HEK293 (cell line): Measurements from ENCODE around the gene SLC25A41.

Source experiments
- CTCF ChIA-PET: fragments of 350-600 bp; formaldehyde crosslinking; extraction: SDS; loops from one replicate; lab custom pipeline; 2021; ENCODE audit warnings: antibody characterized with exemption; lab: Yijun Ruan, JAX
- POLR2A ChIA-PET: fragments of 300-600 bp; formaldehyde crosslinking; extraction: SDS; loops from one replicate; lab custom pipeline; 2020; ENCODE audit warnings: antibody characterized with exemption, inconsistent platforms; lab: Yijun Ruan, JAX
- H3K27ac ChIP-seq: fragments of 200-500 bp; sonication (Bioruptor generic); 2 replicates; pipeline ENCODE4 v1.5.1; 2014; ENCODE audit warnings: low read depth, low read length, control low read depth, inconsistent platforms; ENCODE audit errors: extremely low read depth
- H3K36me3 ChIP-seq, 2 experiments: fragments of 200-500 bp in 1 of 2; sonication (Bioruptor generic) in 1 of 2; 1 replicate in 1 of 2; 2 replicates in 1 of 2; pipeline ENCODE4 v1.5.1; 2014 to 2017; ENCODE audit warnings: inconsistent platforms in 2 of 2, low read length in 2 of 2; ENCODE audit not compliant: control insufficient read depth in 2 of 2, insufficient read depth in 1 of 2
- H3K4me1 ChIP-seq: fragments of 200-500 bp; sonication (Bioruptor generic); 2 replicates; pipeline ENCODE4 v1.5.1; 2014; ENCODE audit warnings: mild to moderate bottlenecking, low read length, inconsistent platforms; ENCODE audit not compliant: control insufficient read depth, insufficient read depth
- H3K4me3 ChIP-seq: 2 replicates; pipeline ENCODE4 v1.5.1; 2011; ENCODE audit warnings: low read depth, mild to moderate bottlenecking, control low read depth, low read length, moderate library complexity
- H3K9me3 ChIP-seq: fragments of 200-500 bp; sonication (Bioruptor generic); 2 replicates; pipeline ENCODE4 v1.5.1; 2014; ENCODE audit warnings: low read depth, low read length, inconsistent platforms; ENCODE audit not compliant: control insufficient read depth, insufficient read depth
- ATF2 ChIP-seq: fragments of 450-650 bp; formaldehyde crosslinking; IDR thresholded peaks from 2 replicates; pipeline ENCODE4 v1.5.1; 2016; ENCODE audit warnings: missing biosample characterization, missing genetic modification characterization, low read depth
- KLF7 ChIP-seq: fragments of 450-650 bp; formaldehyde crosslinking; IDR thresholded peaks from 2 replicates; pipeline ENCODE4 v1.5.1; 2016; ENCODE audit warnings: missing biosample characterization, missing genetic modification characterization, borderline replicate concordance
- PBX3 ChIP-seq: sonication (generic); formaldehyde crosslinking; IDR thresholded peaks from 2 replicates; pipeline ENCODE4 v1.8.1; 2022; ENCODE audit warnings: mild to moderate bottlenecking, moderate library complexity, missing genetic modification reagents
- ZBTB17 ChIP-seq: fragments of 450-650 bp; formaldehyde crosslinking; IDR thresholded peaks from 2 replicates; pipeline ENCODE4 v1.5.1; 2016; ENCODE audit warnings: missing biosample characterization, missing genetic modification characterization
- ZBTB21 ChIP-seq: fragments of 450-650 bp; formaldehyde crosslinking; IDR thresholded peaks from 2 replicates; pipeline ENCODE4 v1.5.1; 2017; ENCODE audit warnings: missing biosample characterization, missing genetic modification characterization
- ZFP37 ChIP-seq: fragments of 450-650 bp; formaldehyde crosslinking; IDR thresholded peaks from 2 replicates; pipeline ENCODE4 v1.5.1; 2016; ENCODE audit warnings: missing biosample characterization, missing genetic modification characterization
- ZNF184 ChIP-seq: fragments of 450-650 bp; IDR thresholded peaks from 2 replicates; pipeline ENCODE4 v1.5.1; 2018; ENCODE audit warnings: missing biosample characterization, mild to moderate bottlenecking, missing genetic modification characterization
- ZNF2 ChIP-seq: fragments of 450-650 bp; formaldehyde crosslinking; IDR thresholded peaks from 2 replicates; pipeline ENCODE4 v1.5.1; 2016; ENCODE audit warnings: missing biosample characterization, missing genetic modification characterization
- ZNF266 ChIP-seq: fragments of 450-650 bp; formaldehyde crosslinking; IDR thresholded peaks from 2 replicates; pipeline ENCODE4 v1.5.1; 2016; ENCODE audit warnings: missing biosample characterization, missing genetic modification characterization, low read depth
- ZNF280D ChIP-seq: fragments of 450-650 bp; formaldehyde crosslinking; IDR thresholded peaks from 2 replicates; pipeline ENCODE4 v1.5.1; 2016; ENCODE audit warnings: missing biosample characterization, missing genetic modification characterization
- ZNF473 ChIP-seq: fragments of 450-650 bp; formaldehyde crosslinking; IDR thresholded peaks from 2 replicates; pipeline ENCODE4 v1.5.1; 2017; ENCODE audit warnings: missing biosample characterization, missing genetic modification characterization
- ZNF624 ChIP-seq: fragments of 450-650 bp; formaldehyde crosslinking; IDR thresholded peaks from 2 replicates; pipeline ENCODE4 v1.5.1; 2017; ENCODE audit warnings: missing biosample characterization, missing genetic modification characterization
- ZNF654 ChIP-seq: fragments of 450-650 bp; formaldehyde crosslinking; IDR thresholded peaks from 2 replicates; pipeline ENCODE4 v1.5.1; 2016; ENCODE audit warnings: low read depth, missing biosample characterization, missing genetic modification characterization
- ZNF660 ChIP-seq: fragments of 450-650 bp; IDR thresholded peaks from 2 replicates; pipeline ENCODE4 v1.5.1; 2018; ENCODE audit warnings: missing biosample characterization, mild to moderate bottlenecking, missing genetic modification characterization
- ZNF776 ChIP-seq: fragments of 450-650 bp; formaldehyde crosslinking; IDR thresholded peaks from 2 replicates; pipeline ENCODE4 v1.5.0; 2017; ENCODE audit warnings: missing biosample characterization, missing genetic modification characterization, borderline replicate concordance
- ZSCAN30 ChIP-seq: fragments of 450-650 bp; IDR thresholded peaks from 2 replicates; pipeline ENCODE4 v1.5.1; 2018; ENCODE audit warnings: missing biosample characterization, mild to moderate bottlenecking, missing genetic modification characterization, moderate library complexity
- TF ChIP-seq, protein P1 (sequence below): fragments of 450-650 bp; formaldehyde crosslinking; IDR thresholded peaks from 2 replicates; pipeline ENCODE4 v1.5.1; 2017; ENCODE audit warnings: missing biosample characterization, missing genetic modification characterization
- TF ChIP-seq, protein P2 (sequence below): fragments of 450-650 bp; formaldehyde crosslinking; IDR thresholded peaks from 2 replicates; pipeline ENCODE4 v1.5.0; 2017; ENCODE audit warnings: missing biosample characterization, missing genetic modification characterization, borderline replicate concordance
- TF ChIP-seq, protein P3 (sequence below): IDR thresholded peaks from 2 replicates; pipeline ENCODE4 v1.6.1; 2011; ENCODE audit warnings: mild to moderate bottlenecking, low read depth, low read length, borderline replicate concordance

Gene SLC25A41

DNA sequence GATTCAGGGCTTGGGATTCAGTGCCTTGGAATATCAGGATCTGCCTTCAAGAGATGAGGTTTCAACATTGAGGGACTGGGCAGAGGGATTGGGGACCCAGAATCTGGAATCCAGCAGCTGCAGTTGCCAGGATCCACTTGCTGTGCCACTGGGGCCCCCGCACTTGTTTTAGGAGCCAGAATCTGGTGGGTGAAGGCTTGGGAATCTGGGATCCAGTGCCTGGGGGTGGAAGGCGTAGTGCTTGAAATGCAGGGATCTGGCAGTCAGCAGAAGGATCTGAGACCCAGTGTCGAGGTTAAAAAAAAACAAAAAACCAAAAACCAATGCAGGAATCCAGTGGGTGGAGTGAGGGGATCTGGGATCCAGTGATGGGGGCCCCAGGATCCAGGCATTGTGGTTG lies 7.3 kb upstream of the SLC25A41 start:
- CTCF ChIA-PET, result no interaction called here

GRCh38 chr19:6439743-6440142 lies 6.2 kb upstream of the SLC25A41 start:
- POLR2A ChIA-PET, result no interaction called here
- Histone ChIP-seq H3K4me1 (no peaks in the 10 kb centered on the region), H3K36me3 (no peaks in the 10 kb centered on the region; a peak in 1 of 3 replicates), H3K27ac (no peak overlapping the region), H3K4me3 (no peak overlapping the region), H3K9me3 (no peaks in the 10 kb centered on the region)
- CTCF ChIA-PET, result interaction anchor here (0.5 kb wide), 2 partner anchors 17 to 65 kb away, joined by 4 read pairs; no protein-coding TSS in a partner anchor
- TF ChIP-seq, protein P1, sequence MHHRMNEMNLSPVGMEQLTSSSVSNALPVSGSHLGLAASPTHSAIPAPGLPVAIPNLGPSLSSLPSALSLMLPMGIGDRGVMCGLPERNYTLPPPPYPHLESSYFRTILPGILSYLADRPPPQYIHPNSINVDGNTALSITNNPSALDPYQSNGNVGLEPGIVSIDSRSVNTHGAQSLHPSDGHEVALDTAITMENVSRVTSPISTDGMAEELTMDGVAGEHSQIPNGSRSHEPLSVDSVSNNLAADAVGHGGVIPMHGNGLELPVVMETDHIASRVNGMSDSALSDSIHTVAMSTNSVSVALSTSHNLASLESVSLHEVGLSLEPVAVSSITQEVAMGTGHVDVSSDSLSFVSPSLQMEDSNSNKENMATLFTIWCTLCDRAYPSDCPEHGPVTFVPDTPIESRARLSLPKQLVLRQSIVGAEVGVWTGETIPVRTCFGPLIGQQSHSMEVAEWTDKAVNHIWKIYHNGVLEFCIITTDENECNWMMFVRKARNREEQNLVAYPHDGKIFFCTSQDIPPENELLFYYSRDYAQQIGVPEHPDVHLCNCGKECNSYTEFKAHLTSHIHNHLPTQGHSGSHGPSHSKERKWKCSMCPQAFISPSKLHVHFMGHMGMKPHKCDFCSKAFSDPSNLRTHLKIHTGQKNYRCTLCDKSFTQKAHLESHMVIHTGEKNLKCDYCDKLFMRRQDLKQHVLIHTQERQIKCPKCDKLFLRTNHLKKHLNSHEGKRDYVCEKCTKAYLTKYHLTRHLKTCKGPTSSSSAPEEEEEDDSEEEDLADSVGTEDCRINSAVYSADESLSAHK, result no peak
- TF ChIP-seq ZNF266 (tag by site-specific recombination) (no peak), ZNF660 (tag by site-specific recombination) (no peak)
- TF ChIP-seq, protein P2, sequence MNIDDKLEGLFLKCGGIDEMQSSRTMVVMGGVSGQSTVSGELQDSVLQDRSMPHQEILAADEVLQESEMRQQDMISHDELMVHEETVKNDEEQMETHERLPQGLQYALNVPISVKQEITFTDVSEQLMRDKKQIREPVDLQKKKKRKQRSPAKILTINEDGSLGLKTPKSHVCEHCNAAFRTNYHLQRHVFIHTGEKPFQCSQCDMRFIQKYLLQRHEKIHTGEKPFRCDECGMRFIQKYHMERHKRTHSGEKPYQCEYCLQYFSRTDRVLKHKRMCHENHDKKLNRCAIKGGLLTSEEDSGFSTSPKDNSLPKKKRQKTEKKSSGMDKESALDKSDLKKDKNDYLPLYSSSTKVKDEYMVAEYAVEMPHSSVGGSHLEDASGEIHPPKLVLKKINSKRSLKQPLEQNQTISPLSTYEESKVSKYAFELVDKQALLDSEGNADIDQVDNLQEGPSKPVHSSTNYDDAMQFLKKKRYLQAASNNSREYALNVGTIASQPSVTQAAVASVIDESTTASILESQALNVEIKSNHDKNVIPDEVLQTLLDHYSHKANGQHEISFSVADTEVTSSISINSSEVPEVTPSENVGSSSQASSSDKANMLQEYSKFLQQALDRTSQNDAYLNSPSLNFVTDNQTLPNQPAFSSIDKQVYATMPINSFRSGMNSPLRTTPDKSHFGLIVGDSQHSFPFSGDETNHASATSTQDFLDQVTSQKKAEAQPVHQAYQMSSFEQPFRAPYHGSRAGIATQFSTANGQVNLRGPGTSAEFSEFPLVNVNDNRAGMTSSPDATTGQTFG (tag by site-specific recombination), result no peak

More for the DNA sequence above, 7.3 kb upstream of the SLC25A41 start:
- H3K4me1 ChIP-seq, result no peaks in the 10 kb centered on the region
- POLR2A ChIA-PET, result no interaction called here
- no peak overlapping the region for H3K4me3 ChIP-seq
- H3K9me3 ChIP-seq, result no peaks in the 10 kb centered on the region
- H3K36me3 ChIP-seq, result no peaks in the 10 kb centered on the region; a peak in 1 of 3 replicates
- TF ChIP-seq ZNF266 (tag by site-specific recombination), result no peak
- TF ChIP-seq, protein P3, sequence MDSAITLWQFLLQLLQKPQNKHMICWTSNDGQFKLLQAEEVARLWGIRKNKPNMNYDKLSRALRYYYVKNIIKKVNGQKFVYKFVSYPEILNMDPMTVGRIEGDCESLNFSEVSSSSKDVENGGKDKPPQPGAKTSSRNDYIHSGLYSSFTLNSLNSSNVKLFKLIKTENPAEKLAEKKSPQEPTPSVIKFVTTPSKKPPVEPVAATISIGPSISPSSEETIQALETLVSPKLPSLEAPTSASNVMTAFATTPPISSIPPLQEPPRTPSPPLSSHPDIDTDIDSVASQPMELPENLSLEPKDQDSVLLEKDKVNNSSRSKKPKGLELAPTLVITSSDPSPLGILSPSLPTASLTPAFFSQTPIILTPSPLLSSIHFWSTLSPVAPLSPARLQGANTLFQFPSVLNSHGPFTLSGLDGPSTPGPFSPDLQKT, result no peak
- TF ChIP-seq ZNF654 (tag by site-specific recombination), result no peak
- no peak for TF ChIP-seq ZBTB17 (tag by site-specific recombination)
- no peak for TF ChIP-seq ZSCAN30 (tag by site-specific recombination)
- no peak for TF ChIP-seq ZBTB21
- TF ChIP-seq PBX3 (CRISPR knock-in tag), result no peak
- TF ChIP-seq ZNF280D, result no peak
- no peak for TF ChIP-seq ZNF473 (tag by site-specific recombination)
- TF ChIP-seq ZNF184 (tag by site-specific recombination), result no peak
- TF ChIP-seq KLF7 (tag by site-specific recombination), result no peak
- TF ChIP-seq ATF2 (tag by site-specific recombination), result no peak
- no peak for TF ChIP-seq ZNF2
- no peak for TF ChIP-seq ZNF624 (tag by site-specific recombination)
- no peak for TF ChIP-seq ZFP37 (tag by site-specific recombination)
- no peak for TF ChIP-seq ZNF776 (tag by site-specific recombination)
- H3K27ac ChIP-seq, result no peak overlapping the region
